PFSK-1 (cell line): ENCODE measurements around the gene TMEM154.

ENCODE experiments used
- FOXP2 ChIP-seq: optimal IDR thresholded peaks from 2 replicates; pipeline ENCODE3; 2011; ENCODE audit warnings: borderline replicate concordance, control low read depth, inconsistent platforms; ENCODE audit not compliant: insufficient read depth; ENCODE audit errors: extremely low read length, extremely low read depth
- POLR2AphosphoS5 ChIP-seq: IDR thresholded peaks from 2 replicates; pipeline ENCODE4 v1.6.1; 2012; ENCODE audit warnings: low read depth, mild to moderate bottlenecking, control low read depth, low read length, moderate library complexity
- REST ChIP-seq, 2 experiments: IDR thresholded peaks; 2 replicates each; pipeline versions ENCODE4 v1.6.1 to v1.8.0; 2011 to 2012; ENCODE audit warnings: low read depth in 2 of 2, low read length in 2 of 2, control low read depth in 1 of 2, inconsistent platforms in 1 of 2, mild to moderate bottlenecking in 1 of 2, moderate library complexity in 1 of 2; ENCODE audit not compliant: insufficient read depth in 1 of 2

- TF ChIP-seq POLR2AphosphoS5 (no peak), FOXP2 (no peak), REST (IDR thresholded peaks at IDR 0.05; ENCODE audit: insufficient read depth in 1 of 2, low read depth in 2 of 2, low read length in 2 of 2) (no peak)
Measured at GRCh38 chr4:152646221-152646620, 33.6 kb downstream of the TMEM154 start.
